ENCODE data around the gene TAS2R19. TPM values are rescaled to one million over a fixed set of nuclear protein-coding genes. Genes with fewer than 3 reads are reported as not detected.
"Not testable (repeated sequence)": the region's sequence is repeated elsewhere in the genome, so short reads cannot be mapped to it uniquely, and the experiment has no call there.

The TAS2R19 gene
- 1 to 10 TPM in 3 of 4 donors, under 1 TPM in 1; 0.29 to 5.9 (median 2.1) TPM for total RNA-seq

DNA sequence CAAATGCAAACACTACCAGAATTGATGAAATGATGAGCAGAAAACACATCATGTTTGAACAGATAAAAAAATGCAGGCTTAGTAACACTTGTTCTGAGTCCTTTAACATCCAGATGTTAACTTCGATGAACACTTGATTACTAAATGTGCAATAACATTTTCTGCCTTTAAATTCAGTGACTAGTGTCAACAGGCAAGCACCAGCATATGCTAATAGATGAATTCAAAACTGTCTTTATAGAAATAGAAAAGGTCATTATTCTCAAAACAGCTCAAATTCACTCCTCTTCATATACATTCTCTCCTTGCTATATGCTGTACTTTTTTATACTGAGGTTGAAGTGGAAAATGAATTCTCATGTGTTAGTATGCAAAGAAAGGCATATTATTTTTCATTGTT is at the start of gene TAS2R19:
TAS2R19 (minus strand) TSS at position 101 of the 400 bp plus-strand sequence; CDS start at position 52, 49 bp downstream.
- TF ChIP-seq POLR2A (IDR thresholded peaks at IDR 0.05) (no peak), CTCF (IDR thresholded peaks at IDR 0.05) (no peak)
- no peak within 1 kb of the TSS for H3K27ac ChIP-seq
- DNase-seq: no peak
- no peak within 1 kb of the TSS for H3K4me3 ChIP-seq
- no peaks in the 10 kb centered on the region for H3K9me3 ChIP-seq
- intact Hi-C loops (cut with DNase I): no loop called here
- 52 to 66% methylated on average over 1 of the region's 1 CpG for WGBS, 2 donors
- no peaks in the 10 kb centered on the region for H3K27me3 ChIP-seq
- peaks cover 0 to 16% (median 0%) of the 10 kb centered on the region in 3 donors for H3K36me3 ChIP-seq
- H3K4me1 ChIP-seq: no peaks in the 10 kb centered on the region

GRCh38 chr12:11071414-11071813 is 49.0 kb upstream of the TAS2R19 start:
- Histone ChIP-seq H3K4me1 (no peaks in the 10 kb centered on the region), H3K27ac (no peak overlapping the region), H3K27me3 (no peaks in the 10 kb centered on the region), H3K36me3 (no peaks in the 10 kb centered on the region), H3K4me3 (no peak overlapping the region), H3K9me3 (no peaks in the 10 kb centered on the region)
- WGBS, 2 donors: 42 to 45% methylated on average over 4 of the region's 4 CpGs
- intact Hi-C loops (cut with DNase I): no loop called here
- no peak for DNase-seq
- TF ChIP-seq CTCF (IDR thresholded peaks at IDR 0.05): no peak
- TF ChIP-seq POLR2A (IDR thresholded peaks at IDR 0.05): no peak

GRCh38 chr12:11070999-11071398 is 48.6 kb upstream of the TAS2R19 start:
- intact Hi-C loops (cut with DNase I): no loop called here
- H3K27ac ChIP-seq: no peak overlapping the region
- no peaks in the 10 kb centered on the region for H3K9me3 ChIP-seq
- no peaks in the 10 kb centered on the region for H3K4me1 ChIP-seq
- 41 to 62% methylated on average over 1 of the region's 1 CpG for WGBS, 2 donors
- H3K36me3 ChIP-seq: no peaks in the 10 kb centered on the region
- no peaks in the 10 kb centered on the region for H3K27me3 ChIP-seq
- no peak overlapping the region for H3K4me3 ChIP-seq
- no peak for TF ChIP-seq POLR2A (IDR thresholded peaks at IDR 0.05)
- DNase-seq: no peak

DNA sequence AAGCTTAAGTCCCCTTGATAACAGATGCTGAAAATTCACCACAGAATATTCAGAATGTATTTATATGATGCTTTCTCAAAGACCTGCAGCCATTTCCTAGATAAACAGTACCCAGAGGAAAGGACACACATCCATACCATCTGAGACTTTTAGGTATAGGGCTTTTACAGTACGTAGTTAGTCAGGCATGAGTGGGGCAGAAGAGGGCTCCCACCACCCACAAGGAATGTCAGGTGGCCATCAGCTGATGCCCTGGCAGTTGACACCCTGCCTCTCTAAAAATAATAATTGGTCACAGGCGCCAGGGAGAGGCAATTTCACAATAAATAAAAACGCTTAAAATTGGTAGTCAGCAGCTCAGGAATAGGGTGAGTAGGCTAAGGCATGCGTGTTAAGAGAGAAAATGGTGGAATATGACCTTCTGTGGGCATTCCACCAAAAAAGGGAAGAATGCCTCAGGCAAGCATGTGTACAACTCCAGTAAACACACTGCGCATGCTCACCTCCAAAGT is 47.5 kb upstream of the TAS2R19 start:
- 85 to 87% methylated on average over 5 of the region's 5 CpGs for WGBS, 2 donors
- H3K27me3 ChIP-seq: no peaks in the 10 kb centered on the region
- H3K4me1 ChIP-seq: no peaks in the 10 kb centered on the region
- intact Hi-C loops (cut with DNase I): no loop called here
- DNase-seq: no peak
- H3K9me3 ChIP-seq: no peaks in the 10 kb centered on the region
- no peak overlapping the region for H3K4me3 ChIP-seq
- TF ChIP-seq CTCF (IDR thresholded peaks at IDR 0.05) (no peak), POLR2A (IDR thresholded peaks at IDR 0.05) (no peak)
- no peaks in the 10 kb centered on the region for H3K36me3 ChIP-seq
- no peak overlapping the region for H3K27ac ChIP-seq

DNA sequence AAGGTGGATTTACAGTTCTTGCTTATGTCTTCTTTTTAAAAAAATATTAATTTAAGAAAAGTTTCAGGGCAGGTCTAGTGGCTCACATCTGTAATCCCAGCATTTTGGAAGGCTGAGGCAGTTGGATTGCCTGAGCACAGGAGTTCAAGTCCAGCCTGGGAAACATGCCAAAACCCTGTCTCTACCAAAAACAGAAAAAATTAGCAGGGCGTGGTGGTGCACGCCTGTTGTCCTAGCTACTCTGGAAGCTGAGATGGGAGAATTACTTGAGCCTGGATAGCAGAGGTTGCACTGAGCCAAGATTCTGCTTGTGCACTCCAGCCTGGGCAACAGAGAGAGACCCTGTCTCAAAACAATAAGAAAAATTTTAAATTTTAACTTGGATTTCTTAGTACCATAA is 45.1 kb upstream of the TAS2R19 start:
- DNase-seq: no peak
- no peaks in the 10 kb centered on the region for H3K36me3 ChIP-seq
- TF ChIP-seq POLR2A (IDR thresholded peaks at IDR 0.05): no peak
- TF ChIP-seq CTCF (IDR thresholded peaks at IDR 0.05): no peak
- H3K27ac ChIP-seq: no peak overlapping the region
- 39 to 43% methylated on average over 2 of the region's 2 CpGs for WGBS, 2 donors
- H3K27me3 ChIP-seq: no peaks in the 10 kb centered on the region
- H3K9me3 ChIP-seq: no peaks in the 10 kb centered on the region
- no peak overlapping the region for H3K4me3 ChIP-seq
- no peaks in the 10 kb centered on the region for H3K4me1 ChIP-seq
- intact Hi-C loops (cut with DNase I): no loop called here

DNA sequence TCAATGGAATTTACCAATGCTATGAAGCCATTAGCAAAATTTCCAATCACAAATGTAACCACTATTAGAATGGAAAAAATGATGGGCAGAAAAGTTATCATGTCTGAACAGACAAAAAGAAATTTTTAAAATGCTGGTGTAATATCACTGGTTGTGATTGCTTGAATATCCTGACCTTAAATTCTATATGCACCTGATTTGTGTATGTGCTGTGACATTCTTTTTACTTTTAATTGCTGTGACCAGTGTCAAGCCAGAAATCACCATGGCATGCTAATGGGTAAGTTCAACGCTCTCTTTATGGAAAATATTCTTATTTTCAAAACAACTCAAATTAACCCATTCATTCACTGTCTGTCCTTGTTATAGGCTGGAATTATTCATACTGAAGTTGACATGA is 39.8 kb upstream of the TAS2R19 start, which contains the start of gene TAS2R46:
TAS2R46 (minus strand) TSS at position 101 of the 400 bp plus-strand sequence; CDS start at position 101, 0 bp downstream.
- intact Hi-C loops (cut with DNase I); H3K9me3 ChIP-seq; H3K4me1 ChIP-seq; H3K36me3 ChIP-seq; H3K27ac ChIP-seq; H3K27me3 ChIP-seq; DNase-seq; H3K4me3 ChIP-seq: not testable (repeated sequence)
- WGBS, 2 donors: 67 to 94% methylated on average over 1 of the region's 1 CpG
